NCI-H1417 (cell line): ENCODE measurements around the gene SLC5A6.

ENCODE experiments used
- DNase-seq, 3 experiments: peaks; one replicate each; lab custom pipeline; 2025; lab: John Stamatoyannopoulos, UW

Gene SLC5A6

GRCh38 chr2:27236626-27237025 lies 24.6 kb upstream of the SLC5A6 start:
- no peak for DNase-seq

DNA sequence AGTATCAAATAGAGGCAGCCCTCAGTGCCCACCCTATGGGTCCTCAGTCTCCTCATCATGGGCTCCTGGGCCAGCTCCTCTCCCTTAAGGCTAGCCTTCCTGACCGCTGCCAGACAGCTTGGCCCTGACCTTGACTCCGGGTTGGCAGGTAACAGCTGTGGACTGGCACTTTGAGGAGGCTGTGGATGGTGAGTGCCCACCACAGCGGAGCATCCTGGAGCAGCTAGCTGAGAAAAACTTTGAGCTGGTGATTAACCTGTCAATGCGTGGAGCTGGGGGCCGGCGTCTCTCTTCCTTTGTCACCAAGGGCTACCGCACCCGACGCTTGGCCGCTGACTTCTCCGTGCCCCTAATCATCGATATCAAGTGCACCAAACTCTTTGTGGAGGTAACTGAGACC lies 24.1 kb upstream of the SLC5A6 start:
- no peak for DNase-seq

DNA sequence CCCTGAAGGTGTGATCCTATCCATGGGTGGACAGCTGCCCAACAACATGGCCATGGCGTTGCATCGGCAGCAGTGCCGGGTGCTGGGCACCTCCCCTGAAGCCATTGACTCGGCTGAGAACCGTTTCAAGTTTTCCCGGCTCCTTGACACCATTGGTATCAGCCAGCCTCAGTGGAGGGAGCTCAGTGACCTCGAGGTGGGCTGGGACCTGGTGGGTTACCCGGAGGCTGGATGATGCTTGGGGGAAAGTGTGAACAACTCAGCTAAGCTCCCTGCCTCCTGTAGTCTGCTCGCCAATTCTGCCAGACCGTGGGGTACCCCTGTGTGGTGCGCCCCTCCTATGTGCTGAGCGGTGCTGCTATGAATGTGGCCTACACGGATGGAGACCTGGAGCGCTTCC lies 21.3 kb upstream of the SLC5A6 start:
- DNase-seq = no peak

DNA sequence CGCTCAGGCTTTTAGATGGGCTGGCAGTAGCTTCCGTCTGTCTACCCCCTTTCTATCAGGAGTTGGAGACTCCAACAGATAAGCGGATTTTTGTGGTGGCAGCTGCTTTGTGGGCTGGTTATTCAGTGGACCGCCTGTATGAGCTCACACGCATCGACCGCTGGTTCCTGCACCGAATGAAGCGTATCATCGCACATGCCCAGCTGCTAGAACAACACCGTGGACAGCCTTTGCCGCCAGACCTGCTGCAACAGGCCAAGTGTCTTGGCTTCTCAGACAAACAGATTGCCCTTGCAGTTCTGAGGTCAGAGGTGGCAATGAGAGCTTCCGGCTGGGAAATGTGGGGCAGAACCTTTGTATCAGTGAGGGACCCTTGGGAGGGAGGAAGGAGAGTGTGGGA lies 19.9 kb upstream of the SLC5A6 start:
- DNase-seq = no peak

GRCh38 chr2:27227501-27227900 lies 15.4 kb upstream of the SLC5A6 start:
- no peak for DNase-seq

DNA sequence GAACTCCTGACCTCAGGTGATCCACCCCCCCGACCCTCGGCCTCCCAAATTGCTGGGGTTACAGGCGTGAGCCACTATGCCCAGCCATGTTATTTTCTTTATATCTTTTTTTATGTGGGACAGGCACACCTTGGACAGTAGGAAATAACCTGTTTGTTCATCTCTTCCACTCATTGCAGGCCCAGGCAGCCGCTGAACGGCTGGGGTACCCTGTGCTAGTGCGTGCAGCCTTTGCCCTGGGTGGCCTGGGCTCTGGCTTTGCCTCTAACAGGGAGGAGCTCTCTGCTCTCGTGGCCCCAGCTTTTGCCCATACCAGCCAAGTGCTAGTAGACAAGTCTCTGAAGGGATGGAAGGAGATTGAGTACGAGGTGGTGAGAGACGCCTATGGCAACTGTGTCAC lies 13.5 kb upstream of the SLC5A6 start:
- DNase-seq = no peak

- DNase-seq = no peak
These were observed 11.3 kb upstream of the SLC5A6 start for GRCh38 chr2:27223416-27223815.

DNA sequence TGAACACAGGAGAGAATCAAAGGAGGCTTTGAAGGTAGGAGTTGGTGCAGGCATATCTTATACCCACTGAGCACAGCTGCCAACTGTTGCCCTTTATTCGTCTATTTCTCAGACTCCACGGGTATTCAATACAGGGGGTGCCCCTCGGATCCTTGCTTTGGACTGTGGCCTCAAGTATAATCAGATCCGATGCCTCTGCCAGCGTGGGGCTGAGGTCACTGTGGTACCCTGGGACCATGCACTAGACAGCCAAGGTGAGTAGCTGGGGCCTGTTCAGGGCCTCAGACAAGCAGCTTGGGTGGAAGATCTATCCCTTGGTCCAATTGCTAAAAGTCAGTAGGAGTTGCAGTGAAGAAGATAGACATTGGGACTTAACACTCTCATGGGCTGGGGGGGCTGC lies 10.3 kb upstream of the SLC5A6 start:
- no peak for DNase-seq

DNA sequence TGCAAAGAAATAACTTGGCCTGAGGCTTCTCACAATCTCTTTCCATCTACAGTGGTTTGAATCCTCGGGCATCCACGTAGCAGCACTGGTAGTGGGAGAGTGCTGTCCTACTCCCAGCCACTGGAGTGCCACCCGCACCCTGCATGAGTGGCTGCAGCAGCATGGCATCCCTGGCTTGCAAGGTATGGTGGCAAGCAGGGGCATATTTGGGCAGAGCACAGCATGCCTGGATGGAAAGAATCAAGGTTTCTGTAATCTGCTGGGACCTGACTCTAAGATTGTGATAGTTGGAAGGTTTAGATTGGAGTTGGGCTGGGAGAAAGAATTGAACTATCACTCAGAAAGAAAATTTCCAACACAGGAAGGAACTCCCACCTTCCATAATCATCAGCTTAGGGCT lies 9.1 kb upstream of the SLC5A6 start:
- no peak for DNase-seq

GRCh38 chr2:27220091-27220490 lies 8.0 kb upstream of the SLC5A6 start:
- no peak for DNase-seq

- no peak for DNase-seq
These were observed 7.0 kb upstream of the SLC5A6 start for GRCh38 chr2:27219091-27219490.

DNA sequence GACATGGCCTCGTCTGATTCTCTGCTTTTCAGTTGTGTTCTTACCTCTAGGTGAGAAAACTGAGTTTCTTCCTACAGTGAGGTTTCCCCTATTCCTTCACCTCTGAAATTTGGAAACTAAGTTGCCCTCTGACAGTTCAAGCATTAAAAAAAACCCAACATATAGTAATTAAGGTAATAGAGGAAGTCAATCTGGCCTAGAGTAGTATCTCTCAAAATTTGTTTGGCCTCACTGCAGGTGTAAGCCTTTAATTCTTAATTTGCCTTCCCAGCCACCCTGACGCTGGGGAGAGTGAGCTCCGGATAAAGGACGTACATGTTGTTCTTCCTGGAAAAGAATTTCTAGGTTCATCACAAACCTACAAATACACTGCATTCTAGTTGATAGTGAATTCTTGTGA lies 6.5 kb upstream of the SLC5A6 start:
- no peak for DNase-seq

- peak; percentile 93 to 95 (median 94) for DNase-seq
These were observed 5.4 kb upstream of the SLC5A6 start, which contains the start of gene CAD for GRCh38 chr2:27217173-27218121. Gene CAD (plus strand): TSS chr2:27217369. CDS start chr2:27217552, 183 bp downstream.

DNA sequence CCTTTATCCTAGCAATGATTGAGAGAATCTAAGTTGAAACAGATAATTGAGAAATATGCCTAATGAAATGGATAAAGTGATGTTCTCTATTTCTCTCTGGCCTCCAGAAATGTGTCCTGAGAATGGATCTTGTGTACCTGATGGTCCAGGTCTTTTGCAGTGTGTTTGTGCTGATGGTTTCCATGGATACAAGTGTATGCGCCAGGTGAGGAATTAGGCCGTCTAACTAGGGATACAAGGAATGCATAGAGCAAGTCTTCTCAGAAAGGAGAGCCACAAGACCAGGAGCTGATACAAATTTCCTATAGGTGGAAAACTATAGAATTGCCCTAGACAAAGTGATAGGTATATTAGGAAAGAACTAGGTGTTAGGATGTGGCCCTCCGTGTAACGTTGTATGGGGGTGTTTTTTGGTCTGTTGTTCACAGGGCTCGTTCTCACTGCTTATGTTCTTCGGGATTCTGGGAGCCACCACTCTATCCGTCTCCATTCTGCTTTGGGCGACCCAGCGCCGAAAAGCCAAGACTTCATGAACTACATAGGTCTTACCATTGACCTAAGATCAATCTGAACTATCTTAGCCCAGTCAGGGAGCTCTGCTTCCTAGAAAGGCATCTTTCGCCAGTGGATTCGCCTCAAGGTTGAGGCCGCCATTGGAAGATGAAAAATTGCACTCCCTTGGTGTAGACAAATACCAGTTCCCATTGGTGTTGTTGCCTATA lies 4.5 kb upstream of the SLC5A6 start:
- peak in 2 of 3 experiments; percentile 39 to 47 for DNase-seq

GRCh38 chr2:27214941-27215340 lies 2.9 kb upstream of the SLC5A6 start:
- no peak for DNase-seq

DNA sequence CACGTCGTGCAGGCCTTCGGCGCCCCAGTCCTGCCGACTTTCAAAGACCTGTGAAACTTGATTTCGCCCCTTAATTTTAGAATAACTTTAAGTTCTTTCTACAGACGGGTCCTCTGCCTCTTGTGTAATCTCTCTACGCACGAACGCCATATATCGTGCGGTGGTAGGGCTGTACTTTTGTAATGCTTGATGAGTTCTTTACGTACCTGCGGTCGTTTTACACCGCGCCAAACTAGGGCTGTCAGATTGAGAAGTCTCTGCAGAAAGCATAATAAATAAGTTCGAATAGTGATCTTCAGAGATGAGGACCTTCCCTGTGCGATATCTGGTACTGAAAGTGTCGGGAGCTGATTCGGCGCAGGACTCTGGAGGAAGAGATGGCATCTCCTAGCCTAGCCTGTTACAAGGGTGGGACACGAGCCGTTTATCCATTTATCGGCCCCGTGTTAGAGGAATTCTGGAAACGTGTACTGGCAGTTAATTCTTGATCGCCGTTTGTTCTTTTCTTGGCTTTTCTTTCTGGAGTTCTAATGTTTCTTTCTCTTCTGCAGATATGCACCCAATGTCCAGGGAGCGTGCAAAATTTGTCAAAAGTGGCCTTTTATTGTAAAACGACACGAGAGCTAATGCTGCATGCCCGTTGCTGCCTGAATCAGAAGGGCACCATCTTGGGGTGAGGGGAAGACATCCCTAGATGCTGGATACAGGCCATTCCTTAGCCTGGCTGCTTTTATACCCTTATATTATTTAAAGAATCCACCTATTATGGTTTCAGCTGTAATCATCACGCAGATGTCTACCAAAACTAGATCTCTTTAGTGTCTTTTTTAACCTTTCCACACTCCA lies 781 bp upstream of the SLC5A6 start:
- peak in 2 of 3 experiments; percentile 72 to 83 for DNase-seq

DNA sequence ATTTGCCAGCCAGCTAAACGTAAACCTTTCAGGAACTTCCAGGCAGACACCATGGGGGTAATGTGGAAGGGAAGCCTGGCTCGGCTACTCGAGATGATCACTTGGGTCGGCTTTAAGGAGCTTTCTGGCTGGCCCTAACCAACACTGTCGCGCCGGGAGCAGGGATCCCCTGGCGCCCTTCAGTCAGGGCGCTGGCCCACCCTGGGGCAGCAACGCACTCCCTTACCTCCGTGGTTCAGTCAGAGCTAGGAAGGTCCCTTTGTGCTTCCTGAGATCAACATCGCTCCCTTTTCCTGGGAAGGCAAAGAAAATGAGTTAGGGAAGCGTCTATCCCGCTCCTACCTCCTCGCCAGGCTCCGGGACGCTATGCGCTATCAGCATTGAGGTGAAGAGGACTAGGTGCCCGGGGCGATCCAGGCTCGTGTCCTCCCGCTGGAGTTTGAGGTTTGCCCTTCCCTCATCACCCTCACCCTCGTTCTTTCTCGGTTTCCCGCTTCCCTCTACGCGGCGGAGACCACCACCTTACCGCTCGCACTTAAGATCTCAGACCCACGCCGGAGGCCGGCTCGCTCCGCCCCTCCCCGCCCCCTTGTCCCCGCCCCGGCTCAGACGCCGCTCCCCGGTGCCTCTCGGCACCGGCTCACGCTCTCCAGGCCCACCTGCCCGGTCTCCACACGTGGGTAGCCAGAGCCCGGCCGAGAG lies 676 bp downstream of the SLC5A6 start:
- DNase-seq = no peak

DNA sequence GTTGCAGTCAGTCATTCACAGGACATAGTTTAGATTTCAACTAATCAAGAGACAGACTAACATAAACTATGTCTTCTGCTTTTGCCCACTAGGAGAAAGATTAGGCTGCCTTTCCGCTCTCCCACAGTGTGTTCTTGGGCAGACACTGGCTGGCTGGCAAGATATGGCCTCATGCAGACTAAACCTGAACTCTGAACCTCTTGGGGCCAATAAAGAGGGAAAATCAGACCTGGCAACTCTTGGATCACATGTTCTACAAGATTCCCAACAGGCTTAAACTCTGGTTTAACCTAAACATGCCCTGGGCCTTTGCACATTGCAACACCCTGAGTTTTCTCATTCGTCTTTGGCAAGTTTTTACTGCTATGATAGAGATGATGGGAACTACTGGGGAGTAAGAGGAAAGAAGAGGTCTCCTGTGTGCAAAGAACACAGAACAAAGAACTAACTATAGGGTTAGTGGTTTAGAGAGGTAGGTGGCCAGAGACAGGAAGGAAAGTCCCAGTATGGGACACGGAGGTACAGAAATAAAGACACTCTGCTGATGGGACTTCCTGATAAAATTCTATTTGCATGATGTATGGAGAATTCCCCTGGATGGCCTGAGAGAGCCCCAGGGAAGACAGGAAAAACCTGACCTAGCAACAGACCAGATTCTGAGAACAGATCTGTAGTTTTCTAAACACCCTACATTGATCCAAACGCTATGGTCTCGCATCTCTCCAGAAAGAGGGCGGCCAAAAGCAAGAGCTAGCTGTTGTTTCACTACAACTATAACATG lies 2.3 kb downstream of the SLC5A6 start:
- DNase-seq = no peak

GRCh38 chr2:27208486-27209050 lies 3.5 kb downstream of the SLC5A6 start:
- DNase-seq = no peak

- no peak for DNase-seq
These were observed 5.7 kb downstream of the SLC5A6 start for GRCh38 chr2:27206346-27206745.
